IMR-90 (cell line): Measurements from ENCODE around the gene NHLRC2. TPM values are rescaled to one million over a fixed set of nuclear protein-coding genes. Genes with fewer than 3 reads are reported as not detected.

Source experiments
- ATAC-seq: fragments of 200-7000 bp; cut with Tn5 transposase; 2 replicates; pipeline ENCODE4 v1.9.1; 2020; ENCODE audit warnings: low read depth, mild to moderate bottlenecking, moderate library complexity
- BruUV-seq: library from RNA; stranded (reverse); fragments of 400-500 nt; replicated peaks from 2 replicates; lab custom pipeline; 2021; lab: Mats Ljungman, UMichigan
- CTCF ChIA-PET: fragments of 300-600 bp; formaldehyde crosslinking; extraction: SDS; loops from one replicate; lab custom pipeline; 2021; ENCODE audit warnings: antibody characterized with exemption; lab: Yijun Ruan, JAX
- POLR2A ChIA-PET: fragments of 300-600 bp; sonication (Branson Sonifier 250); formaldehyde crosslinking; loops from one replicate; lab custom pipeline; 2022; ENCODE audit warnings: antibody characterized with exemption; ENCODE audit not compliant: unreplicated experiment; lab: Charles Lee
- DNase-seq: peaks from one replicate; pipeline ENCODE4 v3.0.0; 2013
- H2AFZ ChIP-seq: replicated peaks from 2 replicates; pipeline ENCODE3; 2013; ENCODE audit warnings: low read length, mild to moderate bottlenecking; ENCODE audit not compliant: poor library complexity
- H2AK5ac ChIP-seq: 2 replicates; pipeline ENCODE4 v1.6.1; 2013; ENCODE audit warnings: low read depth, low read length, inconsistent platforms
- H2AK9ac ChIP-seq: replicated peaks from 2 replicates; pipeline ENCODE3; 2013; ENCODE audit warnings: mild to moderate bottlenecking, low read depth, low read length, moderate library complexity; ENCODE audit not compliant: poor library complexity
- H2BK120ac ChIP-seq: 2 replicates; pipeline ENCODE4 v1.6.1; 2013; ENCODE audit warnings: low read depth, low read length, inconsistent platforms
- H2BK15ac ChIP-seq: 3 replicates; pipeline ENCODE4 v1.6.1; 2013; ENCODE audit warnings: low read depth, low read length, inconsistent platforms
- H2BK20ac ChIP-seq: 2 replicates; pipeline ENCODE4 v1.6.1; 2013; ENCODE audit warnings: low read depth, mild to moderate bottlenecking, inconsistent platforms, low read length, moderate library complexity
- H2BK5ac ChIP-seq: 2 replicates; pipeline ENCODE4 v1.6.1; 2013; ENCODE audit warnings: mild to moderate bottlenecking, low read depth, low read length, inconsistent platforms; ENCODE audit not compliant: poor library complexity, severe bottlenecking
- H3K14ac ChIP-seq: replicated peaks from 2 replicates; pipeline ENCODE4 v1.6.1; 2013; ENCODE audit warnings: low read depth, low read length, inconsistent platforms
- H3K18ac ChIP-seq: 2 replicates; pipeline ENCODE4 v1.6.1; 2013; ENCODE audit warnings: low read depth, low read length, control low read depth
- H3K23ac ChIP-seq: 2 replicates; pipeline ENCODE4 v1.6.1; 2013; ENCODE audit warnings: low read depth, low read length, inconsistent platforms
- H3K27ac ChIP-seq: 2 replicates; pipeline ENCODE4 v1.5.1; 2013; ENCODE audit warnings: mild to moderate bottlenecking, control low read depth, low read length; ENCODE audit not compliant: insufficient read depth
- H3K27me3 ChIP-seq: 2 replicates; pipeline ENCODE4 v1.6.1; 2013; ENCODE audit warnings: low read length; ENCODE audit not compliant: control insufficient read depth, insufficient read depth
- H3K36me3 ChIP-seq: 2 replicates; pipeline ENCODE4 v1.6.1; 2013; ENCODE audit warnings: low read length, mixed read lengths; ENCODE audit not compliant: control insufficient read depth, insufficient read depth
- H3K4ac ChIP-seq: 2 replicates; pipeline ENCODE4 v1.6.1; 2013; ENCODE audit warnings: low read depth, low read length, inconsistent platforms
- H3K4me1 ChIP-seq: 2 replicates; pipeline ENCODE4 v1.6.1; 2013; ENCODE audit warnings: low read length, mixed read lengths; ENCODE audit not compliant: control insufficient read depth, insufficient read depth
- H3K4me2 ChIP-seq: 2 replicates; pipeline ENCODE4 v1.6.1; 2013; ENCODE audit warnings: low read depth, mild to moderate bottlenecking, control low read depth, low read length, moderate library complexity
- H3K4me3 ChIP-seq: 2 replicates; pipeline ENCODE4 v1.5.1; 2013; ENCODE audit warnings: low read depth, mild to moderate bottlenecking, control low read depth, low read length, moderate library complexity; ENCODE audit not compliant: insufficient read depth
- H3K56ac ChIP-seq: 2 replicates; pipeline ENCODE4 v1.6.1; 2013; ENCODE audit warnings: low read length, inconsistent platforms; ENCODE audit not compliant: insufficient read depth; ENCODE audit errors: extremely low read depth
- H3K79me1 ChIP-seq, 2 experiments: 2 replicates each; pipeline ENCODE4 v1.6.1; 2013; ENCODE audit warnings: low read length in 2 of 2, inconsistent platforms in 1 of 2, low read depth in 1 of 2
- H3K9ac ChIP-seq: 2 replicates; pipeline ENCODE4 v1.6.1; 2013; ENCODE audit warnings: low read depth, low read length, control low read depth
- H3K9me1 ChIP-seq: 2 replicates; pipeline ENCODE4 v1.6.1; 2013; ENCODE audit warnings: low read length, inconsistent platforms; ENCODE audit not compliant: insufficient read depth
- H3K9me3 ChIP-seq: 2 replicates; pipeline ENCODE4 v1.6.1; 2013; ENCODE audit warnings: low read length; ENCODE audit not compliant: control insufficient read depth, insufficient read depth
- H4K20me1 ChIP-seq: 2 replicates; pipeline ENCODE4 v1.6.1; 2013; ENCODE audit warnings: low read length, inconsistent platforms; ENCODE audit not compliant: insufficient read depth
- H4K5ac ChIP-seq: 2 replicates; pipeline ENCODE4 v1.6.1; 2013; ENCODE audit warnings: mild to moderate bottlenecking, low read depth, low read length, control low read depth
- H4K8ac ChIP-seq, 2 experiments: 2 replicates each; pipeline ENCODE4 v1.6.1; 2013; ENCODE audit warnings: low read depth in 2 of 2, low read length in 2 of 2, control low read depth in 1 of 2, inconsistent platforms in 1 of 2
- H4K91ac ChIP-seq: 2 replicates; pipeline ENCODE4 v1.6.1; 2013; ENCODE audit warnings: low read depth, low read length, inconsistent platforms; ENCODE audit not compliant: insufficient read depth
- CEBPB ChIP-seq: IDR thresholded peaks from 2 replicates; pipeline ENCODE4 v1.6.1; 2012; ENCODE audit warnings: low read depth, low read length, improper control_type of control experiment
- CHD1 ChIP-seq: IDR thresholded peaks from 2 replicates; pipeline ENCODE4 v1.6.1; 2012; ENCODE audit warnings: low read depth, low read length, improper control_type of control experiment
- ELK1 ChIP-seq: fragments of 150-350 bp; IDR thresholded peaks from 2 replicates; pipeline ENCODE4 v1.6.1; 2016; ENCODE audit warnings: low read depth, mild to moderate bottlenecking, low read length, moderate library complexity, borderline replicate concordance
- FOS ChIP-seq: fragments of 150-350 bp; IDR thresholded peaks from 2 replicates; pipeline ENCODE4 v1.6.1; 2016; ENCODE audit warnings: low read depth, low read length
- MAFK ChIP-seq: IDR thresholded peaks from 2 replicates; pipeline ENCODE4 v1.6.1; 2012; ENCODE audit warnings: low read depth, low read length, improper control_type of control experiment
- MAZ ChIP-seq: IDR thresholded peaks from 2 replicates; pipeline ENCODE4 v1.6.1; 2012; ENCODE audit warnings: low read depth, mild to moderate bottlenecking, low read length, improper control_type of control experiment, moderate library complexity, borderline replicate concordance
- MXI1 ChIP-seq: IDR thresholded peaks from 2 replicates; pipeline ENCODE4 v1.6.1; 2012; ENCODE audit warnings: low read depth, mild to moderate bottlenecking, low read length, moderate library complexity, borderline replicate concordance
- NFE2L2 ChIP-seq: fragments of 150-350 bp; IDR thresholded peaks from 2 replicates; pipeline ENCODE4 v1.6.1; 2016; ENCODE audit warnings: low read depth, mild to moderate bottlenecking, low read length
- RFX5 ChIP-seq: IDR thresholded peaks from 2 replicates; pipeline ENCODE4 v1.8.0; 2012; ENCODE audit warnings: low read depth, mild to moderate bottlenecking, low read length, moderate library complexity
- SMC3 ChIP-seq: fragments of 150-350 bp; IDR thresholded peaks from 2 replicates; pipeline ENCODE4 v1.6.1; 2016; ENCODE audit warnings: low read depth, mild to moderate bottlenecking, antibody characterized with exemption, low read length, moderate library complexity
- USF2 ChIP-seq: fragments of 150-350 bp; IDR thresholded peaks from 2 replicates; pipeline ENCODE4 v1.6.1; 2017; ENCODE audit warnings: mild to moderate bottlenecking, antibody characterized with exemption, low read length, low read depth
- WGBS, 2 experiments: methylation state at CpG; one replicate each; pipeline versions ENCODE4 v1.1.5 to v1.1.7; 2013; ENCODE audit warnings: missing lambda C conversion rate in 2 of 2; ENCODE audit not compliant: insufficient read length in 1 of 2; ENCODE audit errors: extremely low coverage in 2 of 2; 5-methylcytosine and 5-hydroxymethylcytosine counted together
- dilution Hi-C: fragments of 300-500 bp; cut with HindIII; formaldehyde crosslinking; loops from one replicate; pipeline ENCODE4 v1.14.3; 2018; ENCODE audit warnings: low sequenced_read_pairs; ENCODE audit not compliant: unreplicated experiment
- in situ Hi-C: fragments of 300-500 bp; cut with MboI; formaldehyde crosslinking; loops from 3 replicates; pipeline ENCODE4 v1.14.3; 2019; ENCODE audit warnings: low sequenced_read_pairs, inconsistent platforms, mixed read lengths
- intact Hi-C: fragments of 100-400 bp; cut with micrococcal nuclease; formaldehyde crosslinking; loops from 2 replicates; pipeline ENCODE4 v1.10.0; 2022
- polyA plus RNA-seq, 3 experiments: library from polyadenylated mRNA; depleted of rRNA; stranded (reverse); fragments of >200 nt; gene quantifications; 2 replicates each; pipeline ENCODE4 v1.2.3, GENCODE V29; 2012; ENCODE audit warnings: low replicate concordance in 1 of 3
- total RNA-seq: library from RNA; depleted of rRNA; stranded (reverse); fragments of >200 nt; gene quantifications from 2 replicates; pipeline ENCODE4 v1.2.3, GENCODE V29; 2012

NHLRC2 gene
- total and polyA plus RNA-seq, 2 of the 4 experiments (the other 2 are of a cell fraction): 3.0 to 11.8 TPM

- Histone ChIP-seq H2BK15ac (no peak overlapping the region), H3K36me3 (no peaks in the 10 kb centered on the region), H3K4me3 (no peak overlapping the region), H2BK20ac (no peak overlapping the region), H2AK9ac (no peak overlapping the region), H3K27me3 (no peaks in the 10 kb centered on the region), H3K4me1 (no peaks in the 10 kb centered on the region), H3K4me2 (no peak overlapping the region), H3K18ac (no peak overlapping the region), H3K79me1 (peaks cover 5 to 10% of the 10 kb centered on the region in 2 experiments; a peak in 3 of 4 replicates), H3K27ac (no peak overlapping the region), H4K91ac (no peak overlapping the region), H4K5ac (no peak overlapping the region), H3K56ac (no peak overlapping the region), H3K9ac (no peak overlapping the region), H4K20me1 (no peaks in the 10 kb centered on the region), H2AK5ac (no peak overlapping the region), H3K9me3 (no peaks in the 10 kb centered on the region), H2AFZ (no peak overlapping the region), H3K9me1 (no peaks in the 10 kb centered on the region), H4K8ac (no peak overlapping the region), H2BK5ac (no peak overlapping the region), H2BK120ac (no peak overlapping the region), H3K4ac (no peak overlapping the region), H3K14ac (no peak overlapping the region), H3K23ac (no peak overlapping the region)
- ATAC-seq (no peak), DNase-seq (no peak)
- ChIA-PET CTCF (no interaction called here), POLR2A (no interaction called here)
- no CpG with 5 or more reads among the region's 2 CpGs for WGBS, 2 experiments
- in situ Hi-C loops: no loop called here
- dilution Hi-C loops: no loop called here
- TF ChIP-seq NFE2L2 (no peak), USF2 (no peak), MXI1 (no peak), CEBPB (no peak), ELK1 (no peak), MAZ (no peak), MAFK (no peak), FOS (no peak), RFX5 (no peak), CHD1 (no peak), SMC3 (no peak)
- intact Hi-C loops: no loop called here
- no TSS peak for BruUV-seq
Observed at GRCh38 chr10:113879691-113880090, 25.2 kb downstream of the NHLRC2 start.
